Measurements from ENCODE around the gene PDGFRA.

PDGFRA gene

DNA sequence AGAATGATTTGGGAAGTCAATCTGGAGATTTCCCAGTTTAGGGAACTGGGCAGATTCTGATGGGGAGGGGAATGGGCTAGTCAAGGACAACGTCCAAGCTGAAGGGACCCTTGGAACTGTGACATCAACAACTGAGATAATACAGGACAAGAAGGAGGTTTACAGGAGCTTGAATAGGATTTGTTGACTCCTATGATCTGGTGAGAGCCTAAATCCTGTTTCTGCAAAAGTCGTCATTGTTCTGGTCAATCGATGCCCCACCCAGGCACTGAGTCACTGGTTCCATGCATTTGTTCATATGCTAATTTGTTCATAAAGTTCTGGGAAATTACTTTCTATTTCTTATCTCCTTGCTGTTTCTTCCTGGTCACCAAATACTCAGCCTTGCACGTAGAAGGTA, 15.3 kb upstream of the PDGFRA start:
- in situ Hi-C loops (cut with MboI; ENCODE audit: low sequenced_read_pairs, unreplicated experiment), result loop anchor here (25.0 kb wide), 4 partner anchors 501 to 1201 kb away; partner anchors contain the start of gene LNX1
- no peak for DNase-seq (ENCODE audit: low spot score)

DNA sequence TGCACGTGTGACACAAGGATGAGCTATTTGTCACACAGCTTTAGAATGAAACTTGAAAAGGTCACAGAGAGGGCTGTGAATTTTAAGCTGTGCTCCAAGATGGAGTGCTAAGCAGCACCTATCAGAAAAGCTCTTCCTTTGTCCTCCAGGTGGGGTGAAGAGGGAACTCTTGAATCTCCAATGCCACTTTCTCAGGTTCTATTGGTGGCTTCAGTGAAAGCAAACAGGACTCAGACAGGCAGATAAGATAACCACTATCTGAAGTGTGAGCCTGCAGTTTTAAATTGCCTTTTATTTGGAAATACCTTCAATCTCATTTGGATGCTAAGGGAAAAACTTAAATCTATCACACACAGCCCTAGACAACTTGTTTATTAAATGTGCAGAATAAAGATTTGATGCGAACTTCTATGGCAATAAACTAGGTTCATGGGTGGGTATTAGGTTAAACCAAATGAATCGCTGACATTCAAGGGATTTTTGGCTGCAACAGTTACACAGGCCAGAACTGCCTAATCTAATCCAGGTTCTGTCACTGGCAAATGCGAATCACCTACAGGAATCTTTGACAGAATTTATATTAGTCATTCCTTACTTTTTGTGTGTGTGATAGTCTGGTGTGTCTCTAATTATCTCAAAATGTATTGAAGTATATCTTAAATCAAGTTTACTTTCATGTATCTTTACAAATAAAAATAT, 13.6 kb upstream of the PDGFRA start:
- no peak for DNase-seq (ENCODE audit: low spot score)
- in situ Hi-C loops (cut with MboI; ENCODE audit: low sequenced_read_pairs, unreplicated experiment), result loop anchor here (25.0 kb wide), 4 partner anchors 503 to 1203 kb away; partner anchors contain the start of gene LNX1

More for the DNA sequence above, 15.3 kb upstream of the PDGFRA start:
- TF ChIP-seq, protein P1, sequence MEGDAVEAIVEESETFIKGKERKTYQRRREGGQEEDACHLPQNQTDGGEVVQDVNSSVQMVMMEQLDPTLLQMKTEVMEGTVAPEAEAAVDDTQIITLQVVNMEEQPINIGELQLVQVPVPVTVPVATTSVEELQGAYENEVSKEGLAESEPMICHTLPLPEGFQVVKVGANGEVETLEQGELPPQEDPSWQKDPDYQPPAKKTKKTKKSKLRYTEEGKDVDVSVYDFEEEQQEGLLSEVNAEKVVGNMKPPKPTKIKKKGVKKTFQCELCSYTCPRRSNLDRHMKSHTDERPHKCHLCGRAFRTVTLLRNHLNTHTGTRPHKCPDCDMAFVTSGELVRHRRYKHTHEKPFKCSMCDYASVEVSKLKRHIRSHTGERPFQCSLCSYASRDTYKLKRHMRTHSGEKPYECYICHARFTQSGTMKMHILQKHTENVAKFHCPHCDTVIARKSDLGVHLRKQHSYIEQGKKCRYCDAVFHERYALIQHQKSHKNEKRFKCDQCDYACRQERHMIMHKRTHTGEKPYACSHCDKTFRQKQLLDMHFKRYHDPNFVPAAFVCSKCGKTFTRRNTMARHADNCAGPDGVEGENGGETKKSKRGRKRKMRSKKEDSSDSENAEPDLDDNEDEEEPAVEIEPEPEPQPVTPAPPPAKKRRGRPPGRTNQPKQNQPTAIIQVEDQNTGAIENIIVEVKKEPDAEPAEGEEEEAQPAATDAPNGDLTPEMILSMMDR (IDR thresholded peaks at IDR 0.05; ENCODE audit: borderline replicate concordance, control extremely low read depth, extremely low read depth, insufficient read depth, missing control alignments), result no peak

DNA sequence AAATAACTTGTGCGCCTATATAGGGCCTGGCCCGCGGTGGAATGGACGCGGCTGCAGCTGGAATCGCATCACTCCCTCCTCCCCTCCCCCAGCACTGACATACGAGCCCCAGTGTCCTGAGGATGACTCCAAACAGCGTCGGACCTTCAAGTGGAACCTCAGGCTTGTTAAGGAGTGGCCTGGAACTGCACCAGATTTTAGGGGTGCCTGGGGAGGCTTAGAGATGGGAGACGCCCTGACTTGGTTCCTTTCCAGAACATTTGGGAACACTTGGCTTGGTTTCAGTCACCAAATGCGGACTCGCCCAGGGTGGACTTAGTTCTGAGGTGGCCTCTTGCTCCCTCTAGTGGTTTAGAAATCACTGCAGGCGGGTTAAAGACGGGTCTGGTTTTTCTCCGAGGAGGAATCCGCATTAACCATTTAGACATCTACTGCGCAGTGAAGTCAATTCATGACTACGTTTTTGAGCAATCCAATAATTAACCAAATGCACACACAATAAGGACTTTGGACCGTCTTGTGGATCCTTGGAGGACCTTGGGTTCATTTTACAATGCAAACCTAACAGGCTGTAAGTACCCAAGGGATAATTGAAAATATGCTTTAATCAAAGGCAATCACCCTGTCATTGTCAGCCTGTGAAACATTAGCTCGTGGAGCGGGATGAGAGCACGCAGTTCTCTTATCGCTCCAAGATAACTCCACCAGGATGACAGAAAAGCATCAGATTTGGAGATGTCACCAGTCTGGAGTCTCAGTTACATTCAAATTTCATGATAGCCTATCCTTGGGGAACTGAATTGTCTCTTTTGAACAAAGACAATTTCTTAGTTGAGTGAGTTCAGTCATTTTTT, 11.2 kb upstream of the PDGFRA start:
- in situ Hi-C loops (cut with MboI; ENCODE audit: low sequenced_read_pairs, unreplicated experiment), result loop anchor here (25.0 kb wide), 4 partner anchors 506 to 1206 kb away; partner anchors contain the start of gene LNX1
- peak; percentile 80 for DNase-seq (ENCODE audit: low spot score)
- TF ChIP-seq, protein P1 (IDR thresholded peaks at IDR 0.05; ENCODE audit: borderline replicate concordance, control extremely low read depth, extremely low read depth, insufficient read depth, missing control alignments), result peak; percentile 83

More for the DNA sequence above, 13.6 kb upstream of the PDGFRA start:
- TF ChIP-seq, protein P1 (IDR thresholded peaks at IDR 0.05; ENCODE audit: borderline replicate concordance, control extremely low read depth, extremely low read depth, insufficient read depth, missing control alignments), result no peak

- in situ Hi-C loops (cut with MboI; ENCODE audit: low sequenced_read_pairs, unreplicated experiment), result loop anchor here (25.0 kb wide), 4 partner anchors 506 to 1206 kb away; partner anchors contain the start of gene LNX1
- TF ChIP-seq, protein P1 (IDR thresholded peaks at IDR 0.05; ENCODE audit: borderline replicate concordance, control extremely low read depth, extremely low read depth, insufficient read depth, missing control alignments), result no peak
- DNase-seq (ENCODE audit: low spot score), result no peak
Measured at GRCh38 chr4:54218736-54219135, 10.4 kb upstream of the PDGFRA start.

DNA sequence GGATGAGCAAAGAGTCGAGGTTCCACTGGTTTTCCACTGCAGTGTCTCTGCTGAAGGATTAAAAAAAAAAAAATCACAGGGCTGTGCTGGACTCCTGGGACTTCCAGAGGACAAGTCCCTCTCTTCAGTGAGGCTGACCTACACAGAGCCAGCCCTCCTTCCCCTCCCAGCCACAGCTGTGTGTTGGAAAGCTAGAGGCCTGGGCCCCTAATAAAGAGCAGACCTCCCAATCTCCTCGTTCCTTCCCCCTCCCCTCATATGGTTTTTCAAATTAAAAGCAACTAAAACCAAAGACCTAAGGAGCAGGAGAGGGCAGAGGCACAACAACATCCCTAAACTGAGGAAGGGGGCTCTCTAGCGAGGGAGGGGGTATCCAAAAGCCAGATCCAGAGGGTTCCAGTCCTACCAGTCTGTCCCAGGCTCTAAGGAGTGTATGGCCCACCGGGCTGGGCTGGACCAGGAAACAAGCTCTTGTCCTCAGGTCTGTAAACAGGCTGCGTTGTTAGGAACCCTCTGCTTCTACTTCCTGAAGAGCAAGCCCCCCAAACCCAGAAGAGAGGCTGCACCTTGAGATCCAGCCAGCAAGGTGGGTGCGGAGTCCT, 4.0 kb upstream of the PDGFRA start:
- TF ChIP-seq, protein P1 (IDR thresholded peaks at IDR 0.05; ENCODE audit: borderline replicate concordance, control extremely low read depth, extremely low read depth, insufficient read depth, missing control alignments), result no peak
- no peak for DNase-seq (ENCODE audit: low spot score)
- in situ Hi-C loops (cut with MboI; ENCODE audit: low sequenced_read_pairs, unreplicated experiment), result loop anchor here (10.0 to 25.0 kb wide), 6 partner anchors 300 to 1213 kb away; partner anchors contain the start of gene LNX1
